PC-9 (cell line): ENCODE results near the gene ING5.

Experiments
- CTCF ChIP-seq: fragments of 200-600 bp; sonication (generic); conservative IDR thresholded peaks from 2 replicates; pipeline ENCODE4 v1.6.1; 2017; ENCODE audit warnings: mixed run types, antibody characterized with exemption, mild to moderate bottlenecking, moderate library complexity
- EZH2 ChIP-seq: fragments of 200-600 bp; sonication (generic); IDR thresholded peaks from 2 replicates; pipeline ENCODE4 v1.8.0; 2017; ENCODE audit warnings: antibody characterized with exemption, low read depth

GRCh38 chr2:241764275-241765241 lies 62.7 kb downstream of the ING5 start:
- no peak for TF ChIP-seq CTCF
- TF ChIP-seq EZH2 = no peak
